Measurements from ENCODE around the gene LRP1B.

The LRP1B gene

GRCh38 chr2:141497272-141497671 lies 633.5 kb downstream of the LRP1B start:
- Histone ChIP-seq H3K4me1 (ENCODE audit: insufficient read depth, low read length) (peaks cover 25% of the 10 kb centered on the region), H3K9ac (ENCODE audit: low read depth, low read length) (no peak overlapping the region), H3K4me3 (ENCODE audit: low read depth in 1 of 2, low read length in 2 of 2) (no peak overlapping the region), H3K36me3 (ENCODE audit: insufficient read depth, low read length) (no peaks in the 10 kb centered on the region), H2AFZ (ENCODE audit: low read depth, low read length) (peak overlapping the region; percentile 40; the same call in 1 of the 2 replicates), H3K4me2 (ENCODE audit: insufficient read depth, low read length) (no peak overlapping the region), H3K9me3 (ENCODE audit: insufficient read depth, low read length, severe bottlenecking) (no peaks in the 10 kb centered on the region), H4K20me1 (ENCODE audit: insufficient read depth, low read length) (no peaks in the 10 kb centered on the region), H3K27ac (ENCODE audit: low read length) (no peak overlapping the region), H3K27me3 (ENCODE audit: insufficient read depth, low read length, poor library complexity) (no peaks in the 10 kb centered on the region), H3K79me2 (ENCODE audit: insufficient read depth, low read length) (no peaks in the 10 kb centered on the region)
- TF ChIP-seq CTCF (IDR thresholded peaks at IDR 0.05; ENCODE audit: borderline replicate concordance, extremely low read depth, low read length, poor library complexity, severe bottlenecking), result no peak
- no peak for TF ChIP-seq EZH2 (IDR thresholded peaks at IDR 0.05; ENCODE audit: borderline replicate concordance, low read depth, low read length, severe bottlenecking)
- DNase-seq (no peak), ATAC-seq (ENCODE audit: insufficient read depth, low read depth) (no peak)

- H3K79me2 ChIP-seq (ENCODE audit: insufficient read depth, low read length), result no peaks in the 10 kb centered on the region
- no peak overlapping the region for H3K27ac ChIP-seq (ENCODE audit: low read length)
- no peak for TF ChIP-seq EZH2 (IDR thresholded peaks at IDR 0.05; ENCODE audit: borderline replicate concordance, low read depth, low read length, severe bottlenecking)
- no peak for TF ChIP-seq CTCF (IDR thresholded peaks at IDR 0.05; ENCODE audit: borderline replicate concordance, extremely low read depth, low read length, poor library complexity, severe bottlenecking)
- no peak overlapping the region for H3K4me3 ChIP-seq (ENCODE audit: low read depth in 1 of 2, low read length in 2 of 2)
- no peak overlapping the region for H2AFZ ChIP-seq (ENCODE audit: low read depth, low read length)
- no peaks in the 10 kb centered on the region for H3K36me3 ChIP-seq (ENCODE audit: insufficient read depth, low read length)
- ATAC-seq (ENCODE audit: insufficient read depth, low read depth), result no peak
- no peaks in the 10 kb centered on the region for H3K27me3 ChIP-seq (ENCODE audit: insufficient read depth, low read length, poor library complexity)
- H4K20me1 ChIP-seq (ENCODE audit: insufficient read depth, low read length), result no peaks in the 10 kb centered on the region
- H3K4me2 ChIP-seq (ENCODE audit: insufficient read depth, low read length), result no peak overlapping the region
- H3K9ac ChIP-seq (ENCODE audit: low read depth, low read length), result no peak overlapping the region
- DNase-seq, result no peak
- H3K4me1 ChIP-seq (ENCODE audit: insufficient read depth, low read length), result peaks cover 20% of the 10 kb centered on the region
- no peaks in the 10 kb centered on the region for H3K9me3 ChIP-seq (ENCODE audit: insufficient read depth, low read length, severe bottlenecking)
These were observed 634.0 kb downstream of the LRP1B start for GRCh38 chr2:141496810-141497209.

- no peaks in the 10 kb centered on the region for H3K36me3 ChIP-seq (ENCODE audit: insufficient read depth, low read length)
- TF ChIP-seq CTCF (IDR thresholded peaks at IDR 0.05; ENCODE audit: borderline replicate concordance, extremely low read depth, low read length, poor library complexity, severe bottlenecking) (no peak), EZH2 (IDR thresholded peaks at IDR 0.05; ENCODE audit: borderline replicate concordance, low read depth, low read length, severe bottlenecking) (no peak)
- DNase-seq (no peak), ATAC-seq (ENCODE audit: insufficient read depth, low read depth) (no peak)
- peaks cover 11% of the 10 kb centered on the region for H3K4me1 ChIP-seq (ENCODE audit: insufficient read depth, low read length)
- H3K4me3 ChIP-seq (ENCODE audit: low read depth in 1 of 2, low read length in 2 of 2), result no peak overlapping the region
- H4K20me1 ChIP-seq (ENCODE audit: insufficient read depth, low read length), result no peaks in the 10 kb centered on the region
- no peak overlapping the region for H3K4me2 ChIP-seq (ENCODE audit: insufficient read depth, low read length)
- no peak overlapping the region for H2AFZ ChIP-seq (ENCODE audit: low read depth, low read length)
- H3K27ac ChIP-seq (ENCODE audit: low read length), result no peak overlapping the region
- H3K9me3 ChIP-seq (ENCODE audit: insufficient read depth, low read length, severe bottlenecking), result no peaks in the 10 kb centered on the region
- no peaks in the 10 kb centered on the region for H3K79me2 ChIP-seq (ENCODE audit: insufficient read depth, low read length)
- no peaks in the 10 kb centered on the region for H3K27me3 ChIP-seq (ENCODE audit: insufficient read depth, low read length, poor library complexity)
- H3K9ac ChIP-seq (ENCODE audit: low read depth, low read length), result no peak overlapping the region
These were observed 636.9 kb downstream of the LRP1B start for GRCh38 chr2:141493936-141494335.

GRCh38 chr2:141492816-141493215 lies 638.0 kb downstream of the LRP1B start:
- Histone ChIP-seq H2AFZ (ENCODE audit: low read depth, low read length) (no peak overlapping the region), H3K4me1 (ENCODE audit: insufficient read depth, low read length) (peaks cover 11% of the 10 kb centered on the region), H3K36me3 (ENCODE audit: insufficient read depth, low read length) (no peaks in the 10 kb centered on the region), H3K27me3 (ENCODE audit: insufficient read depth, low read length, poor library complexity) (no peaks in the 10 kb centered on the region), H3K4me3 (ENCODE audit: low read depth in 1 of 2, low read length in 2 of 2) (no peak overlapping the region), H3K9me3 (ENCODE audit: insufficient read depth, low read length, severe bottlenecking) (no peaks in the 10 kb centered on the region), H3K79me2 (ENCODE audit: insufficient read depth, low read length) (no peaks in the 10 kb centered on the region), H3K9ac (ENCODE audit: low read depth, low read length) (no peak overlapping the region), H3K4me2 (ENCODE audit: insufficient read depth, low read length) (no peak overlapping the region), H4K20me1 (ENCODE audit: insufficient read depth, low read length) (no peaks in the 10 kb centered on the region), H3K27ac (ENCODE audit: low read length) (no peak overlapping the region)
- no peak for DNase-seq
- ATAC-seq (ENCODE audit: insufficient read depth, low read depth), result no peak
- TF ChIP-seq EZH2 (IDR thresholded peaks at IDR 0.05; ENCODE audit: borderline replicate concordance, low read depth, low read length, severe bottlenecking) (no peak), CTCF (IDR thresholded peaks at IDR 0.05; ENCODE audit: borderline replicate concordance, extremely low read depth, low read length, poor library complexity, severe bottlenecking) (no peak)

Measured in DND-41 (cell line).